ENCODE data around the gene GAS2L2. TPM values are rescaled to one million over a fixed set of nuclear protein-coding genes. Genes with fewer than 3 reads are reported as not detected.

The GAS2L2 gene
- total RNA-seq, 1 donor from 2014 or later, result not detected

DNA sequence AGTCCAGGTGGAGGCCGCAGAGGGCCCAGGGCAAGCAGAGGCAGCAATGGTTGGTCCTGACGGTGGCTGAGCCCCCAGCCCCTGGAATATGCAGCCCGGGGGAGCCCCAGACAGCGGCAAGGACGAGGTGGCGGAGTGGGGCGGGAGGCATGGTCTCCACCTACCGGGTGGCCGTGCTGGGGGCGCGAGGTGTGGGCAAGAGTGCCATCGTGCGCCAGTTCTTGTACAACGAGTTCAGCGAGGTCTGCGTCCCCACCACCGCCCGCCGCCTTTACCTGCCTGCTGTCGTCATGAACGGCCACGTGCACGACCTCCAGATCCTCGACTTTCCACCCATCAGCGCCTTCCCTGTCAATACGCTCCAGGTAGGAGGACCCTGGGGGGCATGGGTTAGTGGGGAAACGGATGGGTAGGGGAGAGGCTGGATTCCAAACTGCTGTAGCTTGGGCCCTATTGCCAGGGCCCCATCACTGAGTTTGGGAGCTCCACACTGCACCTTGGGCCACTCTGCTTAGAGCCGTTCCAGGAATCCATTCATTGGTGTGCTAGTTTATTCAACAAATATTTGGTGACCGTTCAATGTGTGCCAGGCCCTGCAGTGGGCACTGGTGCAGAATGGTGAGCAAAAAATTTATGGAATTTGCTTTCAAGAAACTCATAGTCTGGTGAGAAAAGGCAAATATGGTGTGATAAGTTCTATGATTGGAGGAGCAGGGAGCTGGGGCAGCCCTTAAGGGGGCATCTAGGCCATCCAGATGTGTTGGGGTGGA is 17.8 kb downstream of the GAS2L2 start:
- H3K9me3 Mint-ChIP-seq, result no peaks in the 10 kb centered on the region
- H3K36me3 Mint-ChIP-seq (ENCODE audit: low read depth), result peaks cover 7% of the 10 kb centered on the region
- no peak overlapping the region for H3K27ac Mint-ChIP-seq
- H3K4me3 Mint-ChIP-seq, result no peak overlapping the region
- intact Hi-C loops (cut with micrococcal nuclease), result no loop called here
- DNase-seq, result no peak
- H3K4me1 Mint-ChIP-seq, result peaks cover 10% of the 10 kb centered on the region
- peaks cover 33% of the 10 kb centered on the region for H3K27me3 Mint-ChIP-seq

DNA sequence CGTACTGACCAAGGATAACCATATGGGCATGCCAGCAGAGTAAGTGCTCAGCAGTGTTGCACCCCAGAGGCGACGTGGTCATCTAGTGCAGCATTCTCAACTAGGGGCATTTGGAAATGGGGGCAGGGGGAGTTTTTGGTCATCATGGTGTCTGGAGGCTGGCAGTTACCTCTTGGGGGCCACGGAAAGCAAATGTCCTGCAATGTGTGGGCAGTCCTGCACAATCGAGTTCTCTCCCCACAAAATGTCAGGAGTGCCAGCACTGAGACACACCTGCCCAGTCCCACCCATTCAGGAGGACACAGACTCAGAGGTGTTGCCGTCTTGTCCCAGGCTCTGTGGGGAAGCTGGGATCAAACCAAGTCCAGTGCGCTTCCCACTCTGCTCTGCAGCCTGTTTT is 18.6 kb downstream of the GAS2L2 start:
- H3K4me3 Mint-ChIP-seq, result no peak overlapping the region
- peaks cover 10% of the 10 kb centered on the region for H3K36me3 Mint-ChIP-seq (ENCODE audit: low read depth)
- H3K27ac Mint-ChIP-seq, result no peak overlapping the region
- no peak for DNase-seq
- peaks cover 10% of the 10 kb centered on the region for H3K4me1 Mint-ChIP-seq
- H3K27me3 Mint-ChIP-seq, result peaks cover 25% of the 10 kb centered on the region
- intact Hi-C loops (cut with micrococcal nuclease), result no loop called here
- H3K9me3 Mint-ChIP-seq, result no peaks in the 10 kb centered on the region

DNA sequence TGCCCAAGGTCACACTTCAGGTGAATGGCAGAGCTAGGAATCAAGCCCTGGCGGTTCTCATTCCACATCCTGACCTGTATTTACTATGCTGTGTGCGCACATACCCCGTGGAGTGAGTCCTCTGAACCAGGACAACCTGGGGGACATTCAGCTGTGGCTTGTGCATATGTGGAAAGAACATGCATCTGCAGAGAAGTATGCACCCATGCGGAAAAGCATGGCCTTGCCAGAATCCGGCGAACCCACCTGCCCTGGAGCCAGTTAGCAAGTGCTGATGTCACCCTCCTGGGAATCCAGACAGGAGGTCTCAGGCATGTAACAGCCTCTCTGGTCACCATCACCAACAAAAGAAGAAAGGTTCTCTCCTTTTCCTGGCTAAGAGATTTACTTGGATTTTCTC is 19.7 kb downstream of the GAS2L2 start:
- Mint-ChIP-seq H3K27me3 (peaks cover 22% of the 10 kb centered on the region), H3K9me3 (no peaks in the 10 kb centered on the region), H3K4me1 (peaks cover 10% of the 10 kb centered on the region), H3K27ac (no peak overlapping the region), H3K36me3 (ENCODE audit: low read depth) (peaks cover 11% of the 10 kb centered on the region), H3K4me3 (no peak overlapping the region)
- DNase-seq, result no peak
- intact Hi-C loops (cut with micrococcal nuclease), result no loop called here

DNA sequence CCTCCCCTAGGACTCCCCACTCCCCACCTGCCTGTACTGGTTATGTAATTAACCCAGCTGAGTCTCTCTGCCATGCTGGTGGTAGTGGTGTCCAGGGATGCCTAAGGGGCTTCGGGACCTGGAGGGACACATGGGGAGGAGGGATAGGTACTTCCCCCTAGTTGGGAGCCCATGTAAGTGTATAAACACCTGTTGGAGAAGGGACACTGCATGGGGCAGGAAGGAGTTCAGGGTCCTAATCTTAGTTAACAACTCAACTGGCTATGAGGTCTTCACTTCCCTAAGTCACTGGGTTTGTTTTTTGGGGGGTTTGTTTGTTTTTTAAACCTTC is 20.3 kb downstream of the GAS2L2 start:
- no peak for DNase-seq
- H3K4me3 Mint-ChIP-seq, result peak overlapping the region; percentile 61
- H3K27me3 Mint-ChIP-seq, result peaks cover 22% of the 10 kb centered on the region
- no peak overlapping the region for H3K27ac Mint-ChIP-seq
- H3K9me3 Mint-ChIP-seq, result no peaks in the 10 kb centered on the region
- H3K36me3 Mint-ChIP-seq (ENCODE audit: low read depth), result peaks cover 11% of the 10 kb centered on the region
- intact Hi-C loops (cut with micrococcal nuclease), result no loop called here
- H3K4me1 Mint-ChIP-seq, result peaks cover 10% of the 10 kb centered on the region

DNA sequence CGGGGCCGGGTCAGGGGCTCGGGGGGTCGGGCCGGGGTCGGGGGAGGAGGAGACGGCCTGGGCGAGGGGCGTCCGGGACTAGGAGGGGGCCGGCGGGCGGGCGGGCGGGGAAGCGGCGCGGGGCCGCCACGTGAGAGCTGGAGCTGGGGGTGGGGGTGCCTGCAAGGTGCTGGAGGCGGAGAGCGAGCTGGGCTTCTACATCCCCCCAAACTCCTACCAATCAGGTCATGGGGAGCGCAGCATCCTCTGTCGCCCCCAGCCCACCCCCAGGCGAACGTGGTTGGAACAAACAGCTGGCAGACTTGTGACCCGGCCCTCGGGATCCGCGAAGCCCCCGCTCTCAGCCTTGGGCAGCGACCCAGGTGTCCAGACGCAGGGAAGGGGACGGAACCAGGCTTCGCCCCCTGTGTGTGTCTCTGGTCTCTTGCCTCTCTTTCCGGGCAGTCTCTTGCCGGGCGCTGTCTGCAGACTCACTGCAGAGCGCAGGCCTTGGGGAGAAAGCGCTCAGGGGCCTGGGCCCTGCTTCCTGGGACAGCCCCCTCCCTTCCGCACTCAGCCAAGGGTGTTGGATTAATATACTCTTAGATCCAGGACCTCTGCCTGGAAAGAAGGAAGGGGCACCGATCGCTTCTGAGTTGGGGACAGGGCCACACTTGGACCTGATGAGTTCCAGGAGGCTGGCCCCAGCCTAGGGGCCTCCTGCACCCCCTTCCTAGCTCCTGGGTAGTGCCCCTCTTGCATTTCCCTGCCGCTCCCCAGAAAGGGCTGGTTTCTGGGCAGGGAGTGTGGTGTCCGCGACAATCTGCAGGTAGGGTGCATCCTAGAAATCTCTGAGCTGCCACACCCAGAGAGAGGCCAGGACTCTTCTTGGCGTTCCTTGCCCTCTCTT is 20.9 kb downstream of the GAS2L2 start:
- intact Hi-C loops (cut with micrococcal nuclease), result no loop called here
- Mint-ChIP-seq H3K36me3 (ENCODE audit: low read depth) (peaks cover 11% of the 10 kb centered on the region), H3K4me3 (peak overlapping the region; percentile 61), H3K4me1 (peaks cover 10% of the 10 kb centered on the region), H3K9me3 (no peaks in the 10 kb centered on the region), H3K27me3 (peaks cover 22% of the 10 kb centered on the region), H3K27ac (no peak overlapping the region)
- no peak for DNase-seq

DNA sequence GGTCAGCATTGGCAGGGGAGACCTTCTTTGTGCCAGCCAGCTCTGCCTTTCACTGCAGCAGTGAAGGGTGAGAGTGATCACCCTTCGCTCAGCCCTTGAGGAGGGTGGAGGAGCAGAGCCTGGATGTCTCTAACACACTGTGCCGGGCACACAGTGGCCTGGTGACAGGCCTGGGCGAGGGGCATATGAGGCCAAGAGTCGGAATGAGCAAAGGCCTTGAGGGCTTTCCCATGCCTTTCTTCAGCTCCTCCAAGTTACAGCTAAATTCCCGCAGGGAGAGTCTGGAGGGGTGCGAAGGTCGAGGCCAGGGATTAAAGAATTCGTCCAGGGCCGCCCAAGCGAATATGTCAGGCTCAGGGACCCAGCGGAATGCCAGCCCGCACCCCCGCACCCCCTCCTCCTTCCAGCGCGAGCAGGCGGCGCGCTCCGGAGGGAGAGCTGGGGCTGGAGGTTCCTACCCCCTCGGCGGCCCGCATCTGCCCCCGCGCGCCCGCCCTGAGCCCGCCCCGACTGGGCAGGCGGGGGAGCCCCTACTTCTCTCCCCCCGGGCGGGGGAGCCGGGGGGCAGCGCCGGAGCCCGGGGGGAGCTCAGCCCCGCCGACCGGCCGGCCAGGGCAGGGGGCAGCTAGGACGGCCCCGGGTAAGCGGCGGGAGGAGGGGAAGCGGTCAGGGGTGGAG is 21.7 kb downstream of the GAS2L2 start, which contains the start of gene RASL10B:
TSS of gene RASL10B (plus strand) at position 401 of the 678 bp plus-strand sequence. CDS start 3,546 bp downstream, outside the sequence.
- DNase-seq, result peak; percentile 80
- Mint-ChIP-seq H3K4me3 (peak within 1 kb of the TSS; percentile 74), H3K36me3 (ENCODE audit: low read depth) (peaks cover 11% of the 10 kb centered on the region), H3K27ac (no peak within 1 kb of the TSS), H3K4me1 (peaks cover 10% of the 10 kb centered on the region), H3K27me3 (peaks cover 22% of the 10 kb centered on the region), H3K9me3 (no peaks in the 10 kb centered on the region)
- intact Hi-C loops (cut with micrococcal nuclease), result no loop called here

DNA sequence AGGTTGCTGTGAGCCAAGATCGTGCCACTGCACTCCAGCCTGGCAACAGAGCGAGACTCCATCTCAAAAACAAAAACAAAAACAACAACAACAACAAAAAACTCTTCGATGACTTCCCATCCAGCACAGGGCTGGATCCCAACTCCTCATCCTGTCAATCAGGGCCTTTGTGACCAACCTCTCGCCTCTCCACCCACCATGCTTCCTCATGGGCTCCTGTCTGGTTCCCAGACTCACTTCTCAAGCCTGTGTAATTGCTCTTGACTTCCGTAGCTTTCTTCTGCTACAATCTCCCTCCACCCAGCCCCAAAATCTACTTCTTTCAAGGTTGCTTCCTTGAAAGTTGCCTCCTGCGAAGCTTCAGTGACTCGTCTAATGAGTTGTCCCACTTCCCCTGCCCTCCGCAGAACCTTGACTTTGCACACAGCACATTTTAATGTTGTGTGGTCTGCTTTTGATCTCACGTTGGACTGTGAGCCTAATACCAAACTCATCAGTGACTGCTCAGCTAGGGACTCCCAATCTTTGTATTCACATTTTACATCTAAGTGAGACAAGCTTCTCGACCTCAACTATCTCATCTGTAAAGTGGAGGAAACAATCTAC is 22.5 kb downstream of the GAS2L2 start:
- peaks cover 16% of the 10 kb centered on the region for H3K36me3 Mint-ChIP-seq (ENCODE audit: low read depth)
- peaks cover 10% of the 10 kb centered on the region for H3K4me1 Mint-ChIP-seq
- intact Hi-C loops (cut with micrococcal nuclease), result no loop called here
- DNase-seq, result no peak
- peaks cover 22% of the 10 kb centered on the region for H3K27me3 Mint-ChIP-seq
- no peak overlapping the region for H3K27ac Mint-ChIP-seq
- peak overlapping the region; percentile 74 for H3K4me3 Mint-ChIP-seq
- no peaks in the 10 kb centered on the region for H3K9me3 Mint-ChIP-seq

DNA sequence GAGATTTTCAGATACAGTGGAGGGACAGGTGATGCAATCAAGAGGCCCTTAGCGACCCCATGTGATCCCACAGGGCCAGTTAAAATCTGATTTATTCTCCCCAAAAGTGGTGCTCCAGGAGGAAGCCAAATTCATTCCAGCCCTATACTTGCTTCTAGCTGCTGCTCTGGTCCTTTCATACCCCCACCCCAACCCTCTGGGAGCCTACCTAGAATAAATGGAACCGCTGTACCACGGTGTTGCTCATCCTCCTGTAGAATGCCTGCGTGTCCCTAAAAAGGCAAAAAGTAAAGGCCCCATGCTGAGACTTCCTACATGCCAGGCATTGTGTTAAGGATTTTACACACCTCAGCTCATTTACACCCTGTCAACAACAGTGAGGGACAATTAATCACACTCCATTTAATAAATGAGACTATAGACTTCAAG is 23.6 kb downstream of the GAS2L2 start:
- H3K27ac Mint-ChIP-seq, result no peak overlapping the region
- peaks cover 10% of the 10 kb centered on the region for H3K4me1 Mint-ChIP-seq
- intact Hi-C loops (cut with micrococcal nuclease), result no loop called here
- no peaks in the 10 kb centered on the region for H3K9me3 Mint-ChIP-seq
- H3K4me3 Mint-ChIP-seq, result no peak overlapping the region
- no peak for DNase-seq
- peaks cover 22% of the 10 kb centered on the region for H3K27me3 Mint-ChIP-seq
- H3K36me3 Mint-ChIP-seq (ENCODE audit: low read depth), result peaks cover 27% of the 10 kb centered on the region

DNA sequence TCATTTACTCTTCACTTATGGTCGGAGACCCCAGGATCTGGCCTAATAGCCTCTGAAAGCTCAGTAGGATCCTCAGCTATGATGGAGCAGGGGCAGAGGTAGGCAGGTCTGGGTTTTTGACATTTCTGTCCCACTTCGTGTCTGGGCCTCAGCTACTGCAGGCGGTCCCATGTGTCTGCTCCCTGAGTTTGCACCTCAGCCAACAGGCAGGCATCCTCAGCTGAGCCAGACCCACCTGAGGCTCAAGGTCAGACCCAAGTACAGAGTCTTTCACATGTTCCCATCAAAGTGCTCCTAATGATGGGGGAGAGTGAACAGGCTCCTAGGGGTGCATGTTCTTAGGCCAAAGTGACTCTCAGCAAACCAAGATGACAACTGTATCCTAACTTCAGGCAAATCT is 24.5 kb downstream of the GAS2L2 start:
- Mint-ChIP-seq H3K4me3 (no peak overlapping the region), H3K4me1 (peaks cover 10% of the 10 kb centered on the region), H3K9me3 (no peaks in the 10 kb centered on the region), H3K36me3 (ENCODE audit: low read depth) (peaks cover 35% of the 10 kb centered on the region), H3K27me3 (peaks cover 22% of the 10 kb centered on the region), H3K27ac (no peak overlapping the region)
- intact Hi-C loops (cut with micrococcal nuclease), result no loop called here
- DNase-seq, result no peak

DNA sequence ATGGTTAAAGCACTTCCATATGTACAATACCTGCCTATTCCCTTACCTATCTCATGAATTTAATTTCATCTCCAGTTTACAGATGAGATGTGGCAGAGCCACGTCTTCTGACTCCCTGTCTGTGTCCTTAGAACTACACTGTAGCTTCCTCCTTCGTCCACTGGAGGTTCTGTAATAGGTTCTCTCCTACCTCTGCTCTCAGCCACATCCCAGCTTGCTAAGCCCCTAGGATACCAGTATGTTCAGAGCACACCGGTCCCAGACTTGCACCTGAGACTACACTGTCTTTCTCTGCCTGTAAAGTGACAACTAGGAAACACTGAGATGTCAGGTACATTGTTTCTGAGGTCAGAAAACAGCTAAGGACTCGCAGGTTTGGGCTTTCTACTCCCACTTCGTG is 25.4 kb downstream of the GAS2L2 start:
- Mint-ChIP-seq H3K27me3 (peaks cover 15% of the 10 kb centered on the region), H3K4me3 (no peak overlapping the region), H3K27ac (no peak overlapping the region), H3K4me1 (peaks cover 10% of the 10 kb centered on the region), H3K9me3 (no peaks in the 10 kb centered on the region), H3K36me3 (ENCODE audit: low read depth) (peaks cover 41% of the 10 kb centered on the region)
- intact Hi-C loops (cut with micrococcal nuclease), result no loop called here
- DNase-seq, result no peak

DNA sequence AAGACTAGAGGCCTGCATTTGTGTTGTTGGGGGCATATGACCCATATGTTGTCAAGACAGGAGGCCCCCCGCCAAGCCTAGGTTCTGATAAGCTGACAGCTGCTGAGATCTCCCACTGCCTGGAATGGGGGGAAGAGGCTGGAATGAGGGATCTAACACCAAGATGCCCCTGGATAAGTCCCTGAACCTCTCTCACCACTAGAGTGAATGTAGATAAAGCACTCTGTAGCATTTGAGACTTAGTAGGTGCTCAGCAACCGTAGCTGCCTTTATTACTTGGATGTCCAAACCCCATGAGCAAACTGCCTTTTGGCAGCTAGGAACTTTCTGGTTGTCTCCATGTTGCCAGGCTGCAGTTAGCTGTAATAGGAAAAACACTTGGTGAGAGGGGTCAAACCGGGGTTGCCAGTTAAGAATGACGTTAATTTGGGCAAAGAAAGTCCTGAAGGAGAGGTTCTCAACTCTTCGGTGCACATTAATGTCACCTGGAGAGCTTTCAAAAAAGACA is 26.0 kb downstream of the GAS2L2 start:
- no peak overlapping the region for H3K27ac Mint-ChIP-seq
- DNase-seq, result no peak
- H3K27me3 Mint-ChIP-seq, result peaks cover 9% of the 10 kb centered on the region
- no peaks in the 10 kb centered on the region for H3K9me3 Mint-ChIP-seq
- peaks cover 41% of the 10 kb centered on the region for H3K36me3 Mint-ChIP-seq (ENCODE audit: low read depth)
- H3K4me1 Mint-ChIP-seq, result peaks cover 10% of the 10 kb centered on the region
- intact Hi-C loops (cut with micrococcal nuclease), result no loop called here
- H3K4me3 Mint-ChIP-seq, result no peak overlapping the region

DNA sequence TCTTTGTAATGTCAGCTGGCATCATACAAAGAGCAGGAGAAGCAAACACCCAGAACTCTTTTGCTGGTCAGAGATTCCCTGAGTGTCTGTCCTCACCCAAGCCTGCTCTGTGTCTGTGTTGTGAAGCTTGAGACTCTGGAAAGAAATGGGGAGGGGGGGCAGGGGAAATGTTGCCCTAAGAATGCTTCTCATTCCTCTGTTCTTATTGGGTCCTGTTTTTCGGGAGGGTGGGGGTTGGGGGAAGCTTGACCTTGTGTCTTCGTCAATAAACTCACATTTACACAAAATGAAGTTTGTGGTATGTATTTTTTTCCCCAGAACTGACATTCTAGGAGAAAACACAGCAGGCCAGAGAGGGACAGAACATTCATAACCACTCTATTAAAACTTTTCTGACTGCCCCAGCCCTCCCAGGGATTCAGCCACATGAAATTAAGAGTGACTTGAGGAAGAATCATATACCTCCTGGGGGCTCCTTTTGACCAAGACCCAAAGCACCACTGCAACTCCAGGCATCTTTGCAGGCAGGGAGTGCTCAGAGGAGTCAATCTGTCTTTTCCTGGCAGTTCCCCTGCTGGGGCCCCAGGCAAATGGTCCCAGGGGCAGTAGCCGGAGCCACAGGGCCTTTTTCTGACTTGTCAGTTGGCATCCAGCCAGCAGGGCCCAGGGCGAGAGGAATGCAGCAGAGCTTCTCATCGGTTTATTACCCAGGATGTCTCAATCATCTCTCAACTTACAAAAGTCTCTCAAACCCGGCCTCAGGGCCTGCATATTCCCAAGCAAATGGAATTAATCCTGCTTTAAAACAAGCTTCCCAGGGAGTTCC is 26.7 kb downstream of the GAS2L2 start:
- Mint-ChIP-seq H3K27me3 (peaks cover 9% of the 10 kb centered on the region), H3K9me3 (no peaks in the 10 kb centered on the region), H3K4me1 (peaks cover 10% of the 10 kb centered on the region), H3K4me3 (no peak overlapping the region), H3K27ac (no peak overlapping the region), H3K36me3 (ENCODE audit: low read depth) (peaks cover 44% of the 10 kb centered on the region)
- DNase-seq, result no peak
- intact Hi-C loops (cut with micrococcal nuclease), result no loop called here

DNA sequence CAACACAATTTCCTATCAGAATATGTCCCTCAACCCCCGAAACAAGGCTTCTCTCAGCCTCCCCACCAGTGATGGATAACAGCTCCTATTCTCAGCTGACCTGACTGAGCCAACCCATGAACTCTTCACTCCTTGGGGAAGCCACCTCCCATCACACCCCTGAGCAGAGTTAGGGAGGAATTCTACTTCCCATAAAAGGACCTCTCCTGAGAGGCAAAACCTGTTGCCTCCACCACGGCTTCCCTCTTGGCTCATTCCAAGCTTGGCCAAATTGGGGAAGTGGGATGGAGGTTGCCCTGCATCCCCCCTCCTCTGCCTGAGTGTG is 27.3 kb downstream of the GAS2L2 start:
- Mint-ChIP-seq H3K9me3 (no peaks in the 10 kb centered on the region), H3K4me3 (no peak overlapping the region), H3K27me3 (peaks cover 4% of the 10 kb centered on the region), H3K27ac (no peak overlapping the region), H3K36me3 (ENCODE audit: low read depth) (peaks cover 47% of the 10 kb centered on the region), H3K4me1 (peaks cover 5% of the 10 kb centered on the region)
- DNase-seq, result no peak
- intact Hi-C loops (cut with micrococcal nuclease), result no loop called here

Data from activated CD4-positive, alpha-beta T cell treated with anti-CD3 and anti-CD28 coated beads, Interleukin-2, amount 10 ng/mL, durations not matched to agents 24 days and 14 days (primary cell).